CD14-positive monocyte (primary cell): ENCODE measurements around the gene IL18RAP. TPM values are rescaled to one million over a fixed set of nuclear protein-coding genes. Genes with fewer than 3 reads are reported as not detected.

Source experiments
- DNase-seq, 3 donors: peaks; one replicate each; pipeline ENCODE4 v3.0.0-alpha.2; 2011 to 2022
- H2AFZ ChIP-seq: 2 replicates; pipeline ENCODE4 v1.6.0; 2012; ENCODE audit warnings: mild to moderate bottlenecking, low read depth, low read length, inconsistent platforms; ENCODE audit not compliant: insufficient read depth, poor library complexity, severe bottlenecking
- H3K27ac ChIP-seq, 2 donors: 1 replicate in 1 of 2; 2 replicates in 1 of 2; pipeline ENCODE4 v1.5.1; 2012 to 2013; ENCODE audit warnings: low read length in 2 of 2, control low read depth in 1 of 2, inconsistent platforms in 1 of 2, low read depth in 1 of 2, mild to moderate bottlenecking in 1 of 2
- H3K27me3 ChIP-seq, 2 donors: one replicate each; pipeline versions ENCODE4 v1.6.0 to v1.6.1; 2011 to 2013; ENCODE audit warnings: low read length in 2 of 2; ENCODE audit not compliant: control insufficient read depth in 2 of 2, insufficient read depth in 2 of 2
- H3K36me3 ChIP-seq, 2 donors: replicated peaks in 1 of 2; 1 replicate in 1 of 2; 2 replicates in 1 of 2; pipeline versions ENCODE4 v1.5.1 to v1.6.1; 2012 to 2013; ENCODE audit warnings: low read length in 2 of 2, control low read depth in 1 of 2, inconsistent platforms in 1 of 2, mild to moderate bottlenecking in 1 of 2; ENCODE audit not compliant: insufficient read depth in 2 of 2, control insufficient read depth in 1 of 2
- H3K4me1 ChIP-seq, 2 donors: 1 replicate in 1 of 2; 2 replicates in 1 of 2; pipeline versions ENCODE4 v1.5.1 to v1.6.1; 2012 to 2013; ENCODE audit warnings: low read length in 2 of 2, control low read depth in 1 of 2, inconsistent platforms in 1 of 2, mild to moderate bottlenecking in 1 of 2, moderate library complexity in 1 of 2; ENCODE audit not compliant: insufficient read depth in 2 of 2, control insufficient read depth in 1 of 2
- H3K4me2 ChIP-seq: replicated peaks from 2 replicates; pipeline ENCODE3; 2012; ENCODE audit warnings: low read length, moderate library complexity, mild to moderate bottlenecking; ENCODE audit not compliant: poor library complexity, severe bottlenecking; ENCODE audit errors: extremely low read depth
- H3K4me3 ChIP-seq, 3 experiments: fragments of 200-600 bp in 1 of 3; sonication (generic) in 1 of 3; replicated peaks in 1 of 3; 1 replicate in 2 of 3; 2 replicates in 1 of 3; pipeline ENCODE4 v1.5.1; 2011 to 2013; ENCODE audit warnings: low read length in 3 of 3, mild to moderate bottlenecking in 3 of 3, control low read depth in 2 of 3, low read depth in 2 of 3, inconsistent platforms in 1 of 3, moderate library complexity in 1 of 3
- H3K79me2 ChIP-seq: 2 replicates; pipeline ENCODE4 v1.6.0; 2012; ENCODE audit warnings: mild to moderate bottlenecking, control low read depth, inconsistent platforms, low read length, moderate library complexity; ENCODE audit not compliant: insufficient read depth
- H3K9ac ChIP-seq: 2 replicates; pipeline ENCODE4 v1.6.0; 2017; ENCODE audit warnings: low read length, mild to moderate bottlenecking; ENCODE audit not compliant: insufficient read depth, poor library complexity, severe bottlenecking
- H3K9me3 ChIP-seq, 2 donors: replicated peaks in 1 of 2; 1 replicate in 1 of 2; 2 replicates in 1 of 2; pipeline versions ENCODE4 v1.5.1 to v1.6.1; 2012 to 2013; ENCODE audit warnings: low read length in 2 of 2, control low read depth in 1 of 2; ENCODE audit not compliant: control insufficient read depth in 1 of 2, insufficient read depth in 1 of 2
- H4K20me1 ChIP-seq: 2 replicates; pipeline ENCODE4 v1.6.0; 2012; ENCODE audit warnings: mild to moderate bottlenecking, low read length, control low read depth, moderate library complexity; ENCODE audit not compliant: insufficient read depth
- H3K27ac Mint-ChIP-seq, 7 donors: one replicate each; pipeline ENCODE4 v1.8.0; 2020; ENCODE audit warnings: mild to moderate bottlenecking in 7 of 7, mixed read lengths in 7 of 7, moderate library complexity in 6 of 7, inconsistent platforms in 2 of 7
- H3K27me3 Mint-ChIP-seq, 3 donors: one replicate each; pipeline ENCODE4 v1.8.0; 2021 to 2022; ENCODE audit warnings: low read depth in 3 of 3, mild to moderate bottlenecking in 3 of 3, mixed read lengths in 3 of 3, moderate library complexity in 3 of 3, inconsistent platforms in 1 of 3
- H3K36me3 Mint-ChIP-seq, 2 donors: one replicate each; pipeline ENCODE4 v1.8.0; 2020; ENCODE audit warnings: mixed read lengths in 2 of 2, inconsistent platforms in 1 of 2, mild to moderate bottlenecking in 1 of 2
- H3K4me1 Mint-ChIP-seq: one replicate; pipeline ENCODE4 v1.8.0; 2020; ENCODE audit warnings: mild to moderate bottlenecking, mixed read lengths
- H3K4me3 Mint-ChIP-seq, 2 donors: one replicate each; pipeline ENCODE4 v1.8.0; 2020; ENCODE audit warnings: mild to moderate bottlenecking in 2 of 2, mixed read lengths in 2 of 2, moderate library complexity in 1 of 2
- H3K9me3 Mint-ChIP-seq, 7 donors: one replicate each; pipeline ENCODE4 v1.8.0; 2020 to 2022; ENCODE audit warnings: mixed read lengths in 7 of 7, mild to moderate bottlenecking in 6 of 7, moderate library complexity in 6 of 7, inconsistent platforms in 2 of 7
- WGBS: methylation state at CpG from one replicate; pipeline ENCODE4 v1.1.5; 2013; ENCODE audit warnings: missing lambda C conversion rate; ENCODE audit not compliant: insufficient coverage; 5-methylcytosine and 5-hydroxymethylcytosine counted together
- intact Hi-C, 2 donors: fragments of 100-400 bp; cut with micrococcal nuclease; formaldehyde crosslinking; loops; one replicate each; pipeline versions ENCODE4 v1.15.0 to v1.15.1; 2023
- polyA plus RNA-seq, 3 donors: library from polyadenylated mRNA; depleted of rRNA in 1 of 3; unstranded in 2 of 3; stranded (reverse) in 1 of 3; fragments of 300-500 nt in 2 of 3; fragments of >200 nt in 1 of 3; fragmentation: Illumina TruSeq in 2 of 3; gene quantifications; 1 replicate in 2 of 3; 2 replicates in 1 of 3; pipeline ENCODE4 v1.2.3, GENCODE V29; 2012 to 2021
- TF ChIP-seq, protein P1 (sequence below): fragments of 200-600 bp; IDR thresholded peaks from one replicate; pipeline ENCODE4 v1.8.0; 2022; ENCODE audit warnings: antibody characterized with exemption, mild to moderate bottlenecking

The IL18RAP gene
- polyA plus RNA-seq, 3 donors, result 0.24 TPM; not detected in 2

DNA sequence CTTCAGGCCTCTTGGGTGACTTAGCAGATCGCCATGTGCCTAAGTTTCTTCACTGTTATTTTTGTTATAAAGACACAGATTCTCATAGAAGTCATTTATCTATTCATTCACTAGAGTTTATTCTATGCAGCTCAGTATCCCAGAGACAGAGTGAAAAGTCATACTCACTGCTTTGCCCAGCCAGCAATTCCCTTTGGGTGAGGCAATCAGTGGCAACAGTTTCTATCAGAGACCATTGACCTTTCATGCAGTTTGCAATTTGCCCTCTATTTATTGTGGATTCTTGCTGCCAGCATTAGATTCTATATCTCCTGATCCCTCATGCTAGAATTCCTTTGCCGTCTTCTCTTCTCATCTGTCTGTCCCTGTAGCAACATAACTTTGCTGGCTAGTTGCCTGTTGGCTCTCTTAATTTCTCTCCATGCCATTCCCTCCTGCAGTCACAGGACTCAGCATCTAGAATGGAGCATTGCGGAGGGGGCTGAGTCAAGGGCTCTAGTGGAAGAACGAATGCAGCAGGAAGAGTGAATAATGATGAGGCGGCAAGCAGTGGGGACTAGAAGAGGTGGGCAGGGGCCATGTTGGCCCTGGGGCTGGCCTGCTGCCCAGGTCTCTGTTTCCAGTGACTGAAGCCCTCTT, 62.3 kb downstream of the IL18RAP start:
- intact Hi-C loops, result no loop called here
- TF ChIP-seq, protein P1, sequence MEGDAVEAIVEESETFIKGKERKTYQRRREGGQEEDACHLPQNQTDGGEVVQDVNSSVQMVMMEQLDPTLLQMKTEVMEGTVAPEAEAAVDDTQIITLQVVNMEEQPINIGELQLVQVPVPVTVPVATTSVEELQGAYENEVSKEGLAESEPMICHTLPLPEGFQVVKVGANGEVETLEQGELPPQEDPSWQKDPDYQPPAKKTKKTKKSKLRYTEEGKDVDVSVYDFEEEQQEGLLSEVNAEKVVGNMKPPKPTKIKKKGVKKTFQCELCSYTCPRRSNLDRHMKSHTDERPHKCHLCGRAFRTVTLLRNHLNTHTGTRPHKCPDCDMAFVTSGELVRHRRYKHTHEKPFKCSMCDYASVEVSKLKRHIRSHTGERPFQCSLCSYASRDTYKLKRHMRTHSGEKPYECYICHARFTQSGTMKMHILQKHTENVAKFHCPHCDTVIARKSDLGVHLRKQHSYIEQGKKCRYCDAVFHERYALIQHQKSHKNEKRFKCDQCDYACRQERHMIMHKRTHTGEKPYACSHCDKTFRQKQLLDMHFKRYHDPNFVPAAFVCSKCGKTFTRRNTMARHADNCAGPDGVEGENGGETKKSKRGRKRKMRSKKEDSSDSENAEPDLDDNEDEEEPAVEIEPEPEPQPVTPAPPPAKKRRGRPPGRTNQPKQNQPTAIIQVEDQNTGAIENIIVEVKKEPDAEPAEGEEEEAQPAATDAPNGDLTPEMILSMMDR, result no peak
- Histone ChIP-seq H3K27ac (no peak overlapping the region), H3K4me3 (no peak overlapping the region), H3K79me2 (no peaks in the 10 kb centered on the region), H3K9ac (no peak overlapping the region), H3K4me1 (no peaks in the 10 kb centered on the region), H3K27me3 (peaks cover 0 to 4% of the 10 kb centered on the region in 2 donors), H2AFZ (no peak overlapping the region), H4K20me1 (no peaks in the 10 kb centered on the region), H3K36me3 (no peaks in the 10 kb centered on the region), H3K9me3 (no peaks in the 10 kb centered on the region), H3K4me2 (no peak overlapping the region)
- peak overlapping the region in 1 of 2 donors; percentile 8 for H3K4me3 Mint-ChIP-seq
- no peak overlapping the region for H3K27ac Mint-ChIP-seq
- WGBS, result 94% methylated on average over 2 of the region's 5 CpGs
- H3K27me3 Mint-ChIP-seq, result peaks cover 10 to 21% (median 15%) of the 10 kb centered on the region in 3 donors
- DNase-seq, result no peak
- no peaks in the 10 kb centered on the region for H3K36me3 Mint-ChIP-seq
- peaks cover 0 to 1% (median 0%) of the 10 kb centered on the region in 7 donors for H3K9me3 Mint-ChIP-seq
- peaks cover 9% of the 10 kb centered on the region for H3K4me1 Mint-ChIP-seq

DNA sequence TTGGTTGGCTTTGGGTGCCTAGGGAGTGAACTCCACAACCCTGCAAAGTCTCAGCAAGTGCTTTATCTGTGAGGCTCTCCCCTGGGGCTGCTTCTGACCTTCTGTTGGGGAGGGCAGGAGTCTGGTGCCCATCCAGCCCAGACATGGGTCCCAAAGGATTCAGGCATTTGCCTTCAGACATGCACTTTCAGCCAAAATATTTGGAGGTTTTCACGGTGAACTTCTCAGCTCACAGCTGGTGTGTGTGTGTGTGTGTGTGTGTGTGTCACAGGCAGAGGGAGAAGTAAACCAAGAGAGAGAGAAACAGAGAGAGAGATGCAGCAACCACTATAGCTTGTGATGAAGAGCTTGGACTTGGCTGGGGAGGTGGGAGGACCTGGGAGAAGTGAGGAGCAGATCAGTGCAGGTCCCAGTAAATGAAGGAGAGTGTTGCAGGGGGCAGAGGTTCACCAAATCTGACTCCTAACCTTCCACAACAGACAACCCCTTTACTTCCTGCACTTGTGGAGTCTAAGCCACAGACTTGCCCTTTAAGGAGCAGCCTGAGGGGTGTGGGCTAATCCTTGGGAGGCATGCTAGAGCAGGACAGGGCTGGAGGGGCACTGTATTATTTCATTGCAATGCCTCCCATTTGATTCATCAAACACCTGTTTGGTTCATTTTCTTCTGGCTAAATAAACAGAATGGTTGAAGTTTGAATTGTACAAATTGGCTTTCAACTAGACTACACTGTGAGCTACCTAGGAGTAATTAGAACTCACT, 64.2 kb downstream of the IL18RAP start:
- Histone ChIP-seq H2AFZ (no peak overlapping the region), H3K27me3 (peaks cover 0 to 4% of the 10 kb centered on the region in 2 donors), H3K36me3 (no peaks in the 10 kb centered on the region), H3K27ac (no peak overlapping the region), H3K4me3 (no peak overlapping the region), H4K20me1 (no peaks in the 10 kb centered on the region), H3K9me3 (peaks cover 0 to 3% of the 10 kb centered on the region in 2 donors), H3K4me1 (no peaks in the 10 kb centered on the region), H3K4me2 (no peak overlapping the region), H3K79me2 (no peaks in the 10 kb centered on the region), H3K9ac (no peak overlapping the region)
- Mint-ChIP-seq H3K4me3 (no peak overlapping the region), H3K9me3 (peaks cover 0 to 11% (median 6%) of the 10 kb centered on the region in 7 donors), H3K27ac (peak overlapping the region in 1 of 7 donors; percentile 45), H3K4me1 (peaks cover 9% of the 10 kb centered on the region), H3K27me3 (peaks cover 8 to 19% (median 15%) of the 10 kb centered on the region in 3 donors), H3K36me3 (no peaks in the 10 kb centered on the region)
- TF ChIP-seq, protein P1, result no peak
- no CpG with 5 or more reads among the region's 1 CpG for WGBS
- DNase-seq, result no peak
- intact Hi-C loops, result no loop called here
